ENCODE results near the gene DOCK8. TPM values are rescaled to one million over a fixed set of nuclear protein-coding genes. Genes with fewer than 3 reads are reported as not detected.

DOCK8 gene
- total and polyA plus RNA-seq, 2 of the 4 experiments (the other 2 are of a cell fraction): not detected

DNA sequence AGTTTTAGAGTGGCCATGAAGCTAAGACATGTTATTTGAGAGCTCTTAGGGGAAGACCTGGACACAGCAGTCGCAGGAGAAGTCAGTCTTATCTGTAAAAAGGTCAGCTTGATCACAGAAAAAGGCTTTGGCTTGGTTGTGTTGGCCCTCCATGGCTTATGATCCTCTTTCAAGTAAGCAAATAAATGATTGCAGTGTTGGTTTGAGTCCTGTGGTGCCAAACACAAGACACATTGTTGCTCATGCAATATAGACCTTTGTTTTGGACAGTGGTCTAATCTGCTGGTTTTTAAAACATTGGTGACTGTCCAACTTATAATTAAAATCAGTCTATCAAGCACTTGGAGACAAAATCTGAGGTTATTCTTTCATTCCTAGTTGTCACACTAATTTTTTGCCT is 54.0 kb downstream of the DOCK8 start:
- Histone ChIP-seq H3K4me1 (ENCODE audit: control insufficient read depth, insufficient read depth, low read length) (no peaks in the 10 kb centered on the region), H4K8ac (ENCODE audit: low read depth in 2 of 2, low read length in 2 of 2) (no peak overlapping the region), H4K91ac (ENCODE audit: insufficient read depth, low read depth, low read length) (no peak overlapping the region), H3K9ac (ENCODE audit: low read depth, low read length) (no peak overlapping the region), H2BK120ac (ENCODE audit: low read depth, low read length) (no peak overlapping the region), H3K23ac (ENCODE audit: low read depth, low read length) (no peak overlapping the region), H3K27me3 (ENCODE audit: control insufficient read depth, insufficient read depth, low read length) (no peaks in the 10 kb centered on the region), H2AFZ (replicated peaks; ENCODE audit: low read length, poor library complexity) (no peak overlapping the region), H2AK9ac (replicated peaks; ENCODE audit: low read depth, low read length, poor library complexity) (no peak overlapping the region), H2BK15ac (ENCODE audit: low read depth, low read length) (no peak overlapping the region), H3K36me3 (ENCODE audit: control insufficient read depth, insufficient read depth, low read length) (no peaks in the 10 kb centered on the region), H3K14ac (replicated peaks; ENCODE audit: low read depth, low read length) (no peak overlapping the region), H3K79me1 (ENCODE audit: low read depth in 1 of 2, low read length in 2 of 2) (no peaks in the 10 kb centered on the region), H3K4ac (ENCODE audit: low read depth, low read length) (no peak overlapping the region), H3K4me3 (ENCODE audit: insufficient read depth, low read depth, low read length) (no peak overlapping the region), H2BK20ac (ENCODE audit: low read depth, low read length) (no peak overlapping the region), H4K5ac (ENCODE audit: low read depth, low read length) (no peak overlapping the region), H3K27ac (ENCODE audit: insufficient read depth, low read length) (no peak overlapping the region), H3K18ac (ENCODE audit: low read depth, low read length) (no peak overlapping the region), H3K9me1 (ENCODE audit: insufficient read depth, low read length) (no peaks in the 10 kb centered on the region), H2BK5ac (ENCODE audit: low read depth, low read length, poor library complexity, severe bottlenecking) (no peak overlapping the region), H3K4me2 (ENCODE audit: low read depth, low read length) (no peak overlapping the region), H2AK5ac (ENCODE audit: low read depth, low read length) (no peak overlapping the region), H3K56ac (ENCODE audit: extremely low read depth, insufficient read depth, low read length) (no peak overlapping the region), H3K9me3 (ENCODE audit: control insufficient read depth, insufficient read depth, low read length) (no peaks in the 10 kb centered on the region), H4K20me1 (ENCODE audit: insufficient read depth, low read length) (no peaks in the 10 kb centered on the region)
- BruUV-seq (replicated peaks): no TSS peak
- TF ChIP-seq, protein P1, sequence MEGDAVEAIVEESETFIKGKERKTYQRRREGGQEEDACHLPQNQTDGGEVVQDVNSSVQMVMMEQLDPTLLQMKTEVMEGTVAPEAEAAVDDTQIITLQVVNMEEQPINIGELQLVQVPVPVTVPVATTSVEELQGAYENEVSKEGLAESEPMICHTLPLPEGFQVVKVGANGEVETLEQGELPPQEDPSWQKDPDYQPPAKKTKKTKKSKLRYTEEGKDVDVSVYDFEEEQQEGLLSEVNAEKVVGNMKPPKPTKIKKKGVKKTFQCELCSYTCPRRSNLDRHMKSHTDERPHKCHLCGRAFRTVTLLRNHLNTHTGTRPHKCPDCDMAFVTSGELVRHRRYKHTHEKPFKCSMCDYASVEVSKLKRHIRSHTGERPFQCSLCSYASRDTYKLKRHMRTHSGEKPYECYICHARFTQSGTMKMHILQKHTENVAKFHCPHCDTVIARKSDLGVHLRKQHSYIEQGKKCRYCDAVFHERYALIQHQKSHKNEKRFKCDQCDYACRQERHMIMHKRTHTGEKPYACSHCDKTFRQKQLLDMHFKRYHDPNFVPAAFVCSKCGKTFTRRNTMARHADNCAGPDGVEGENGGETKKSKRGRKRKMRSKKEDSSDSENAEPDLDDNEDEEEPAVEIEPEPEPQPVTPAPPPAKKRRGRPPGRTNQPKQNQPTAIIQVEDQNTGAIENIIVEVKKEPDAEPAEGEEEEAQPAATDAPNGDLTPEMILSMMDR (conservative IDR thresholded peaks at IDR 0.05; ENCODE audit: low read depth, low read length): no peak
- TF ChIP-seq ELK1 (IDR thresholded peaks at IDR 0.05; ENCODE audit: borderline replicate concordance, low read depth, low read length): no peak
- no peak for TF ChIP-seq RAD21 (IDR thresholded peaks at IDR 0.05; ENCODE audit: low read length)
- DNase-seq: no peak
- intact Hi-C loops (cut with micrococcal nuclease): no loop called here
- in situ Hi-C loops (cut with MboI; ENCODE audit: low sequenced_read_pairs): no loop called here
- CTCF ChIA-PET: no interaction called here
- WGBS, 2 experiments (ENCODE audit: extremely low coverage in 2 of 2, insufficient read length in 1 of 2): 0% methylated on average over 1 of the region's 1 CpG; no CpG with 5 or more reads in 1 of the 2 experiments
- ATAC-seq (ENCODE audit: low read depth): no peak
- dilution Hi-C loops (cut with HindIII; ENCODE audit: low sequenced_read_pairs, unreplicated experiment): no loop called here
- POLR2A ChIA-PET (ENCODE audit: unreplicated experiment): no interaction called here
